ENCODE measurements around the gene PRDM16.

Gene PRDM16

DNA sequence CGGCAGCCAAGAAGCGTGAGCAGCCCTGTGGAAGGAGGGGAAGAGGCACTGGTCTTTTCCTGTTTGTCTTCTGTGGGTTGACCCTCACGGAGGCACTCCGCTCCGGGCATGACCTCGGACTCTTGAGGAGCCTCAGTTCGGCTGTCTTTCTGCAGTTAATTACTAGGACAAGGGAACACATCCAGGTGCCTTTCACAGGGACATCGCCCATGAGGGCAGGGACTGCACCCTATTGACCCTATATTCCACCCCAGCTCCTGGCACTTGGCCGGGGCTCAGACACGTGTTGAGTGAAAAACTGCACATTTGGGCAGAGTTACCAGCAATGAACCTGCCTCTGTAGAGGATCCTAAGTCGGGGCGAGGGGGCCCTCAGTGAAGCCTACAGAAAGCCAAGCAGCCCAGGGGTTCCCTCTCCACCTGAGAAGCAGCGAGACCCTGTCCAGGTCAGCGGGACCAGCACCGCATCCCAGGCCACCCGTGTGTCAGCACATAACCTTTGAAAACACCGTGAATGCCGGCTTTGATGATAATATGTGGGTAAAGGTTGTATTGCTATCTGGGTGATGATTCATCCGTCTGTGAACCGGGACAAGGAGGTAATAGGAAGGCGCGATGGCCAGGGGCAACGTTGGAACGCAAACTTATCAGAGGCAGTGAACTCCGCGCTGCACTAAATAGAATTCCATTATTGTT, 224.0 kb downstream of the PRDM16 start:
- DNase-seq = no peak

DNA sequence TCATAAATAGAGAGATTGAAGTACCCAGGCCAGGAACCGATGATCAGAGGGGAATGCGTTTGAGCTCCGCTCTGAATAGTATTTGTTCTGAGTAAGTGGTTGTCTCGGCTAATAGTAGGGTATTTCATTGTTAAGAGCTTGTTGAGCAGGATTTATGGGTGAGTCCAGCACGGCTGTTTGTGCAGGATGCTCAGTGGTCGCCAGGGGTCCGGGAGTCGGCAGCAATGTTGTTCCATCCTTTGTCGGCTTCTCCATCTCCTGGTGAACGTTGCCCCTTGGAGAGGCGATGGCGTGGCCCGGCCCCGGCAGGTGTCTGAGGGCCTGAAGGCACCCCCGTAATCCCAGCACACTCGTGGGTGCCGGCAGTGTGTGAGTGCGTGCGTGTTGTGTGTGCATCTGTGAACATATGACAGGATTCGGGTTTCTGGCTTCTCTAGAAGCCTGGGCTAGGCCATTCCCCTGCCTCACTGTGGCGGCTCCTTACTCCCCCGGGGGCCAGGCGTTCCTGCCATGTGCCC, 224.6 kb downstream of the PRDM16 start:
- no peak for DNase-seq

DNA sequence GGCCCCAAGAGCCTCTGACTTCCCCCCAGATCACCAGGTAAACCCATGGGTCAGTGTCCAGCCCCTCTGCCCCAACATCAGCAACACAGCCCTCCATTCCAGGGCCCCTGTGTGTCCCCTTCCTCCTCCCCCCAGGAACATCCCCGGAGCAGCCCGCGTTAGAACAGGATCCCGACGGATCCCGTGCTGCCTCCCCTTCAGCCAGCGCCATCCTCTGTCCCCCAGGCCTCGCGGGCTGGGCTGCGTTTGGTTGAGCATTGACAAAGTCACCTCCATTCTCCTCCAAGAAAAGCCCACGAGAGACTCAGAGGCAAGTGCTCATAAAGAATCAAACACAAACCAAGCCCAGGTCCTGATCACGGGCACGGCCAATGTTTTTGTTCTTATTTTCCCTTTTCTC, 225.4 kb downstream of the PRDM16 start:
- no peak for DNase-seq

DNA sequence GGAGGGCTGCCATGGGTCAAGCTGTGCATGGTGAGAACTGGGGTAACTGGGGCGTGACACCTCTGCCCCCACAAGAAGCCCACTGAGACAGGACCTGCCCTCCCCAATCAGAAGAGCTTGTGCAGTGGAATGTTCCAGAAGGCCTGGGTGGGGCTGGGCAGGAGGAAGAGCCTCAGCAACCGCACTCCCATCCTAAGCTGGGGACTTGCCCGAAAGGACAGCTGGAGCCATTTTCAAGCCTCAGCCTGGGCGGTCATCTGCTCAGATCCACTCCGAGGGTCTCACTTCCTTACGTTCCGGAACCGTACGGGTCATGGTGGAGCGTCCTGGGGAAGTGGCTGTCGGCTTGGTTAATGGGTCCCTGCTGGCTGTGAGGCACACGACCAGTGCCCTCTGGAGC, 226.8 kb downstream of the PRDM16 start:
- DNase-seq = no peak

DNA sequence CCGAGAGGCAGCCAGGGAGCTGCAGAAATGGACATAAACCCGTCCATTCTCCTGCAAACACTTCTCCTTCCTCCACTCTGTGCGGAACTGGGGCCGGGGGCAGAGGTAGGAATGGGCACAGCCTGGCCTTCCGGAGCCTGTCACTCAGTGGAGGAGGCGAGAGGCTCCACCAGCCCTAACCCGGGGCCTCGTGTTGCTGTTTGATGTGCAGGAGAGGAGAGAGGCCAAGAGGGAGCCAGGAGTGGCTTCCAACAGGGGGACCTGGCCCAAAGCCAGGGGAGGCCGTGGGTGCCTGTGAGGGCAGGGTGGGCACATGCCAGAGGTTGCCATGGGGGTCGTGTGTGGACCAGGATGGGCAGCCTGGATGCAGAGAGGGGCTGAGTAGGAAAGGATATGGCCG, 227.3 kb downstream of the PRDM16 start:
- DNase-seq = no peak

DNA sequence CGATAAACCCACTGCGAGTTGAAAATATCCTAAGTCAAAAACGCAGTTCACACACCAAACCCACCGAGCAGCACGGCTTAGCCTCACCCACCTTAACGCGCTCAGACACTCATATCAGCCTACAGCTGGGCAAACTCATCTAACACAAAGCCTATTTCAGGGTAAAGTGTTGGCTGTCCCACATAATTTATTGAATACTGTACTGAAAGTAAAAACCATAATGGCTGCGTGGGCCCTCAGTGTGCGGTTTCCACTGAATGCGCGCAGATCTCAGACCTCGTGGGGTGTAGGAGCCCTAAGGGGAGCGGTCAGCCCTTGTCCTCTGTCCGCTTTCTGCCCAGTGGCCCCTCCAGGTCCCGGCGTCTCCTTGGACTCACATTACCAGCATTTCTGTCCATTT, 227.8 kb downstream of the PRDM16 start:
- no peak for DNase-seq

DNA sequence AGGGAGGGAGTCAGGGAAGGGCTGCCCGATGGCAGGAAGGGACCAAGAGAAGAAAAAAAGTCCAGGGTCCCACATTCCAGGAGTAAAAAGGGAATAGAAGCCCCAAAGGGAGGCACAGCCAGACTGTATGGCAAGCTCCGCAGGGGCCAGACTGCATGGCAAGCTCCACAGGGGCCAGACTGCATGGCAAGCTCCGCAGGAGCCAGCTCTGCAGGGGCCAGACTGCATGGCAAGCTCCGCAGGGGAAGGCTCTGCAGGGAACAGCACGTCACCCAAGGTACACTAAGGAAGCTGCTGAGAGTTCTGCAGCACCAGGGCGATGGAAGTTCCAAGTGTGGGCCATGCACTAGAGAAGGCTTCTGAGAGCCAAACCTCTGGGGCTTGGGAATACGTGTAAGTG, 228.8 kb downstream of the PRDM16 start:
- DNase-seq = no peak

DNA sequence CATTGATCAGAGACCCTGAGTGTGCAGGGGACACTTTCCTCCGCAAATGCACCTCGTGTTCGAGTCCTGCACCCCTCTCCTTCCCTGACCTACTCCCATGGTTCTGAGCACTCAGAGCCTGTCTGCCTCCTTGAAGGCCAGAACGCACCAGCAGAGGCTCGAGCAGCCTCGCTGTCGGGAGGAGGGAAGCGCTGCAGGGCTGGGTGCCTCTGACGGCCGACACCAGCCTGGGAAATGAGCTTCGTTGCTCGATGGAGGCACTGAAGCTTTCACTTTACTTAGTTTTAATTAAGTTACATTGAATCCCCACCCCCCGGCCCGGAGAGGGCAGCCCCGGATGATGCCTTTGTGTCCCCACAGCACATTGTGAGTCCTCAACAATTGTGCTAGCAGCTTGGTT, 229.2 kb downstream of the PRDM16 start:
- no peak for DNase-seq

DNA sequence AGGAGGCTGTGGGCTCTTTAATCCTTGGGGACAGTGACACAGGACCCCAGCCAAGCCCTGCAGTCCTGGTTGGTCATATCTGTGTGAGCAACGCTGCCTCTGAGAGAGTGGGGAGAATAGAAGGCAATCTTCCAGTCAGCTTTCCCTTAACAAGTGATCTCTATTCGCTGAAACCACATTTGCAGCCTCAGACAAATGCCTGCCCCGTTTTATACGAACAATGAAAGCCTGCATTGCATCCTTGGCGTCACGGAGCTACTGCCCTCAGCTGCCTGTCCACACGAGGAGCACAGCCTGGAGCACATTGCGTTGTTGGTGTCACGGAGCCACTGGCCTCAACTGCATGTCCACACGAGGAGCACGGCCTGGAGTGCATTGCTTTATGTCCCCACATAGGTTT, 235.2 kb downstream of the PRDM16 start:
- DNase-seq = no peak

DNA sequence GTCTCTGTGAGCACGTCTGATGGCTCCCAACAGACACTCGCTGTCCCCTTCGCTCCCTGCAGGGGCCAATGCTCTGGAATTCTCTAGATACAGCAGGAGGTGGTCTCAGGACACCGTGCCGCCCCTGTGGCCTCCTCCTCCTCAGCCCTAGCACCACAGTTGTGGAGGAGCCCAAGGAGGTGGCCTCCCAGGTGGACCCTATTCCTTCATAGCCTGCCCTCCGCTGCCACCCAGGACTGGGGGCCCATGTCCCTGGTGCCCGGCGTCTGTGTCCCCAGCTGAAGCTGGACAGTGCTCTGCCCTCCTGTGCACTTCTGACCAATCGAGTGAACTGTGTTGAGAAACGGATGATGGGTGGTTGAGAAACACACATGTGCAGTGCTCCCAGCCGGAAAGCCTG, 235.7 kb downstream of the PRDM16 start:
- no peak for DNase-seq

DNA sequence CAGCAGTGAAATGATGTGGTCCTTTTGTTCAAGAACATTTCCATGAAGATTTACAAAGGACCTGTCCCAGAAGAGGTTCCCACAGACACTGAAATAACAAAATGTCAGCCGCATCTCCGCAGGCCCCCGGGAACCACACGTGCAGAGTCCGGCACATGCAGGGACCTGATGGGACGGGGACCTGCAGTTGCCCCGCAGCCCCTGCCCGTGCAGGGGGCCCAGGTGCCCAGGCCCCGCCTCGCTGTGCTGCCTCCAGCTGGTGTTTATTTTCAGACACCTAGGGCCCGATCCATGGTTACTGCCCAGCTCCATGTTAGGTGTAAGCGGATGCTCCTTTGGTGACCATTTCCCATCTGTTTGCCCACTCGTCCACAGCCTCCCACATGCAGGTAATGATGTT, 236.2 kb downstream of the PRDM16 start:
- DNase-seq = no peak

DNA sequence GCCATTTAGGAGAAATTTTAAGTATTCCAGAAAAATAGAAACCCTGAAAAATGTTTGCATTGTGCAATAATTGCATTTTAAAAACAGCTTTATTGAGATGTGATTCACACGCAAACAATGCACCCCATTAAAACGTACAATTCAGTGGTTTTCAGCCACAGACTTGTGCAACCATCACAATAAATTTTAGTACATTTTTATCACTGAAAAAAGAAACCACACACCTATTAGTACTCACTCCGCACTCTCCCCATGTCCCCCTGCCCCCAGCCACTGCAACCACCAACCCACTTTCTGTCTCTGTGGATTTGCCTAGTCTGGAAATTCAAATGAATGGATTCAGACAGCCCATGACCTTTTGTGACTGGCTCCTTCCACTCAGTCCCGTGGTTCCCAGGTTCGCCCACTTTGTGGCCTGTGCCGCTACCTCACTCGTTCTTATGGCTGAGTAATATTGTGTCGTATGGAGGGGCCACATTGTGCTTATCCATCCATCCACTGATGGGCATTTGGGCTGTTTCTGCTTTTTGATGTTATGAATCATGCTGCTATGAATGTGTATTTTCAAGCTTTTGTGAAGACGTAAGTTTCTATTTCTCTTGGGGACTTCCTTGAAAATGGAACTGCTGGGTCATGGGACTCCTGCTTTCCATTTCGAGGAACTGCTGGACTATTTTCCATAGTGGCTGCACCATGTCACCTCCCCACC, 237.7 kb downstream of the PRDM16 start:
- no peak for DNase-seq

DNA sequence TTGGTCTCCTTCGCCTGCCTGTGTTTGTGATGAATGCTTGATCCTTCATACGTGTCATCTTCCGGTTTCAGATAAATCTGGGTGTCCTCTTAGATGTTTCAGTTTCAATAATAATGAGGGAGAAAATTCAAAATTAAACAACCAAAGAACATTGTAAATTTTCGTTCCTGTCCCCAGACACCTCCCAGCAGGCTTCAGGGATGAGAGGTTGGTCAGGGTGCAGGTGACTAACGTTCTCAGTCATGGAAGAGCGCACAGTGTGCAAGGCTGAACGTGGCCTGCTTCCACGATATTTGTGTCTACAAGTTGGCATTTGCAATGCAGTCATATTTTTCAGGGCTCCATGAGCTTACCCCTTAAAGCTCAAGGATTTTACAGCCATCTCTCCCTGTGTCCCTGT, 238.4 kb downstream of the PRDM16 start:
- no peak for DNase-seq

DNA sequence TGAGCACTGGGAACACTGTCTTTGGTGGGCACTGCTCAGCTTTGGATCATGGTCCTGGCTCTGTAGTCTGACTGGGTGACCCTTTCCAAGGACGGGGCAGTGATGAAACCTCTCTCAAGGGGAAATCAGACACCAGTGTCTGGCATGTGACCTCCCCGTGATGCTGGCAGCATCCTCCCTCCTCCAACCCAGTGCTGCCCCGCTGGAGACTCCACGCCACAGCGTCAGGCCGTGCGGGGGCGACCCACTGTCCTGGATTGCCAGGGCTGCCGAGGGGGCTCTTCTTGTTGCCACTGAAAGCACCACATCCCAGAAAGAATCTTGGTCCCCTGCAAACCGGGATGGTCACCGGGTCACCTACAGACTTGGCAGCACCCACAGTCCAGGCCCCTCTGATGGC, 239.1 kb downstream of the PRDM16 start:
- DNase-seq = no peak

DNA sequence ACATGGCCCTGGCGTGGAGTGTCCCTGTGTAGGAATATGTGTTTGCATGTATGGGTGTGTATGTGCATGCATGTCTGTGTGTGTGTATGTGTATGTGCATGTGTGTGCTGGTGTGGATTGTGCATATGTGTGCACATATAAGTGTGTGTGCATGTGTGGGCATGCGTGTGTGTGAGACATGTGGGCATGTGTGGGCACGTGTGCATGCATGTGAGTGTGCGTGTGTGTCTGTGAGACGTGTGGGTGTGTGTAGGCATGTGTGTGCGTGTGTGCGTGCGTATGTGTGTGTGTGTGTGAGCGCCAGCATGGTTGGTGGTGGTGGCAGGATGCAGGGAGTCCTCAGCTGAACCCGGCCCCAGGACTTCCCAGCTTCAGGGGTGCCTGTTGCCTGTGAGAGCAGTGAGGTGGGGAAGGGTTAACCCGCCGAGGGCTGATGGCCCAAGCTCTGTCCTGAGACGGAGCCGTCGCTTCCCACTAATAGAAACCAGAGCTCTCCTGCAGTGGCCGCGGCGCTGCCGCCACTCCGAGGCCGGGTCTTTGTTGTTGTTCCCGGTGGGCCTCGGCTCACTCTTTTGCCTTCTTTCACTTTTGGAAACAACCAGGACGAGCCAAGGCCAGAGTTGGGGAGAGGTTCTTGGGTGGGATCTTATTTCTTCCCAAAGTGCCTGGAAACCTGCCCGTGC, 241.9 kb downstream of the PRDM16 start:
- DNase-seq = no peak

DNA sequence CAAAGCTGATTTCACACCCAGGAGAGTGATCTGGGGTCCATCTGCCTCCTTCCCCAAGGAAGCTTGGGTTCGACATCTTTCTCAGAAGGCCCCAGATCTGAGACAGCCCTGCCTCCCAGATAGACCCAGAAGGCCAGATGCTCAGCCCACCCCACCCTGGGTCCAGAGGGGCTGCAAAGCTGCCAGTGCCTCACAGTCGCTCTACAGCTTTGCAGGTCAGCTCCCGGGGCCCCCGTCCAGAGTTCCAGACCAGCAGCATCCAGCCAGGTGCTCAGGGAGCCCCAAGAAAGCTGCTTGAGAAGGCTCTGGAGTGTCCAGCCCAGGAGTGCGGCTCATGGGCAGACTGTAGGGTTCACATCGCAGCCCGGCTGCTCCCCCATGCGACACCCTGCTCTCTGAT, 242.7 kb downstream of the PRDM16 start:
- no peak for DNase-seq

DNA sequence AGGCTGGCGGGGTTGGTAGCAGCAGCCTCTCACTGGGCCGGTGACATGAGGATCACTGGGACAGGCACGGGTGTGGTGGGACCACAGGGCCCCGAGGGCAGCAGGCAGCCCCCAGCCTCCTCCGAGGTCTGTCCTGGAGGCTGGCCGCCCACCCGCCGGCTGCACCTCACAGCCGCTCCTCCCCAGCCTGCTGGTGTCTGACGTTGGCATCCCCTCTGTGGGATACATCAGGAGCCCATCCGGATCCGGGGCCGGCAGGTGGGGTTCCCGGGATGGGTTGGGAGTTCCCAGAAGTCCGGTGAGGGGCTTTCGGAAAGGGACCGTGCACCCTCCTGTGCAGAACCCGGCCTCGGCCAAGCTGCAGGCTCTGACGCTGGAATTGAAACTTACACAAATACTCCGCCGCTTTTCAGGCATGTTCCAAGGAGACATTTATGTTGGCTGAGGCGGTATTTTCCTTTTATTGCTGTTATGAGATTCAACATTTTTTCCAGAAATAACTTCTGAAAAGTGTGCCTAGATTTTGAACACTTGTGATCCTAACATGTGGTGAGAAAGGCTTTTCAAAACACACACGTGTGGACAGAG, 243.4 kb downstream of the PRDM16 start:
- no peak for DNase-seq

DNA sequence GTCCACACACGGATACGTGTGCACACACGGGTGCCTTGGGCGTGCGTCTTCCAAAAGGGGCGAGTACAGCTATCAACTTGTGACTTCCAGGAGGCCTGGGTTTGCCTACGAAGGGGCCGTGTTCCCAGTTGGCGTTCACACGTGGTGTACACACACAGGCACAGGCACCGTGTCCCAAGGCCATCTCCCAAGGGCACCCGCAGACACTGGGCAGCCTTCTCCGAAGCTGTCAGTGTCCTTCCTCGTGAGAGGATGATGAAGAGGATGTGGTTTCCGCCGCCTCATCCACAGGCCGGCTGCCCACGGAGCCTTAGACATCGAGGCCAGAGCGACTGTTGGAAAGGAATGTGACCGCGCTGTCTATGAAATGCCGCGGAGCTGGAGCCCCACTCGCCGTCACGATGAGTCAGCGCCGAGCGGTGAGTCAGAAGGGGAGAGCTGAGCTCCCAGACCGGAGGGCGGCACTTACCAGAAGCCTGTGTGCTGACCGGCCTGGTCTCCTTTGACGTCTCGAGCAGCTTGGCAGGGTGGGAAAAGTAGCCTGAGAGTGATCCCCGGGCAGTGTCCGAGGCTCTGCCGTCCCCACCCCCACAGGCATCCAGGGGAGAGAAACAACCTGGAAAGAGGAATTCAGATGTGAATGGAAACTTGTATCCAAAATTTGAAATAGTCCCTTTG, 244.0 kb downstream of the PRDM16 start:
- no peak for DNase-seq

DNA sequence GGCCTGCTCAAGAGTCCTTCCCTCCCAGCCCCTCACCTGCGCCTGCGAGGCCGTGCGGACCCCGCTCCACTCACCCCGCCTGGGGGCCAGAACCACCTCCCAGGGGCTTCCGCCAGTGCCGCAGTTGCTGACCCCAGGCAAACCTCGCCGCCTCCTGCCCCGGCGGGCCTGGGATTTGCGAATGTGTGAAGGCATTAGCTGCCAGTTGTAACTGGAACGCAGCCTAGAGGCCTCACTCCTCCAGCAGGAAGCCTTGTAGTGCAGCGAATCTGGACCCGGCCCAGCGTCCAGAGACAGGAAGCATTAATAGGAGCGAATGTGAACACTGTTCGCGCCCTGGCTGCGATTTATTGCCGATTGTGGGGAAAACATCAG, 244.6 kb downstream of the PRDM16 start:
- DNase-seq = no peak

DNA sequence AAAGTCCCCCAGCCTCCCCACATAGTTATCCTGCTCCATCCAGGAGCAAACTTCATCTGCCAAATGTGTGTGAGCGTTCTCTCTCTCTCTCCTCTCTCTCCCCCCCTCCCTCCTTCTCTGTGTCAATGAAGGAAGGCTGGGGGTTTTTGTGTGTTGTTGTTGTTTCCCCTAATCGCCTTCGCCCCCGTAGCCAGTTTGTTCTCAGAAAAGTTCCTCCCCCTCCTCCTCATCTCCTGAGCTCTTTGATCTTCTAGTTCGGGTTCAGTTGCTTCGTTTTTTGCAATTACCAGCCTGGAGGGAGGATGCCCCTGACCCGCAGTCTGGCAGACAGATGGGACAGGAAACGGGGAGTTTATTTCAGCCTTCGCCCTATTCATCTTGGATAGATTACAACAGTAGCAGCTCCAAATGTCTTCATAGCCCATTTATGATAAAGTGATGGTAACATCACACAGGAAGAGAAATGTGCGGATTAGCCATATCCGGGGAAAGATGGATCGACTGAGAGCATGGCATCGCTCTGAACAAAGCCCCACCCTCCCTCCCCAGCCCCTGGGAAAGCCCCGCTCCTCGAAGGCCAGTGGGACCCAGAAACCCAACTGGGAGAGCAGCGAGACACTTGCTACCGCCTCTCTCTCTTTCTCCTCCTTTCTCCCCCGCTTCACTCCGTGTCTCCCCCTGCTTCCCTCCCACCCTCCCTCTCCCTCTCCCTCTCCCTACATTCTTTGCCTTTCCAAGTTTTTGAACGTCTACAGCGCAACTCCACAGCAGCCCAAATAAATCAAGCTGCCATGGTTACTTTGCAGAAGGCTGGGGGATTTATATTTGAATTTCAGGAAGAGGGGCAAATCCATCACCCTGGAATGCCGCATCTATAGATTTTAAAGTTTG, 245.7 kb downstream of the PRDM16 start:
- DNase-seq = no peak

DNA sequence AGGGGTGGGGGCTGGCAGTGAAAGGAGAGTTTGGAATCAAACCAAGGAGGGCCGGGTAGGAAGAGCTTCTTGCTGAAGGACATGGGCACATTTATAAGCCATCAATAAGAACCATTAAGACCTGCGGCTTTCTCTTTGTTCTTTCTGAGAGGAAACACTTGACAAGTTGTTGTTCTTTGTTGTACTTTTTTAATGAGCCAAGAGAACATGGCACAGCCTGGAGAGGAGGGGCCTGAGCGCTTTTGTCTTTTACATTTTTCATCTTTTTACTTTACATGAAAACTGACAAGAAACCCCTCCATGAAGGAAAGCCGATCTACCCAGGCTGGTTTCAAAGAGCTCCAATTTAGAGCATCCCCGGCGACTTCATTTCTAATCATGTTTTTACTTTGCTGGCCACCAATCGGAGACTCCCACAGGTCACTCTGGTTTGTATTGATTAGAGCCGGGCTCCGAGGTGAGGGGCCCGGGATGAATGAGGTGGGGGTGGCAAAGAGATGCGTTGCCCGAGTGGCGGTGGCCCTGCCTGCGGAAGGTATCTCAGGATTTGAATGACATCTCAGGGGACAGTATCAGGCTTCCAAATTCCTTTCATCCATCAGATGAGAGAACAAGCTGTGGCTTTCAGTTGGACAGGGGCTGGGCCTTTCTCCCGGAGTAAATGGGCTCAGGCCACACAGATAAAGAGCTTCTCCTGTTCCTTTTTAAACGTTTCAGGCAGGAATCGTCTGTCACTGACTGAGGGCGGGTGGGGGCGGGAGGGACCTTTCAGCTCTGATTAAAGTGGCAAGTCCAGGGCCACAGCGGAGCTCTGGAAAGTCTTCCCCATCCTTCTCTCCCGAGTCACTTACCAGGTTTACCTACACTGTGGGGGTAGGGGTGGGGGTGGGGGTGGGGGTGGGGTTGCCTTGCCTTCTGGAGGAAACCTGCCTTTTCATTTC, 246.7 kb downstream of the PRDM16 start:
- no peak for DNase-seq

Measured in DMS53 (cell line).